Endothelial cell of umbilical vein (primary cell): ENCODE results near the gene CD48. TPM values are rescaled to one million over a fixed set of nuclear protein-coding genes. Genes with fewer than 3 reads are reported as not detected.

Experiments
- BruUV-seq: library from RNA; stranded (reverse); fragments of 400-500 nt; replicated peaks from 2 replicates; lab custom pipeline; 2021; lab: Mats Ljungman, UMichigan
- CTCF ChIA-PET: fragments of 300-600, 350-600 bp; sonication (Branson Sonifier 250); formaldehyde crosslinking; loops from one replicate; lab custom pipeline; 2021; ENCODE audit warnings: antibody characterized with exemption, inconsistent platforms; lab: Charles Lee
- POLR2A ChIA-PET: fragments of 300-600, 350-600 bp; sonication (Branson Sonifier 250); formaldehyde crosslinking; loops from one replicate; lab custom pipeline; 2021; ENCODE audit warnings: antibody characterized with exemption, inconsistent platforms; lab: Charles Lee
- DNase-seq: peaks from one replicate; pipeline ENCODE4 v3.0.0-alpha.2; 2011; ENCODE audit warnings: low read depth, low spot score
- FAIRE-seq: peaks from 2 replicates; lab custom pipeline; 2011; peaks lifted over from hg19 to GRCh38; lab: Jason Lieb, UNC
- H2AFZ ChIP-seq: 2 replicates; pipeline ENCODE4 v1.6.0; 2012; ENCODE audit warnings: low read depth, low read length, control low read depth, inconsistent platforms
- H3K27ac ChIP-seq: 2 replicates; pipeline ENCODE4 v1.5.1; 2011; ENCODE audit warnings: low read depth, mild to moderate bottlenecking, control low read depth, low read length, moderate library complexity; ENCODE audit not compliant: insufficient read depth
- H3K27me3 ChIP-seq, 2 experiments: 2 replicates each; pipeline versions ENCODE4 v1.6.0 to v1.6.1; 2011; ENCODE audit warnings: low read length in 2 of 2, mixed read lengths in 1 of 2; ENCODE audit not compliant: control insufficient read depth in 2 of 2, insufficient read depth in 2 of 2
- H3K36me3 ChIP-seq, 2 experiments: 2 replicates in 1 of 2; 3 replicates in 1 of 2; pipeline ENCODE4 v1.5.1; 2011; ENCODE audit warnings: low read length in 2 of 2, mild to moderate bottlenecking in 1 of 2, moderate library complexity in 1 of 2; ENCODE audit not compliant: control insufficient read depth in 2 of 2, insufficient read depth in 2 of 2; ENCODE audit errors: extremely low read depth in 1 of 2
- H3K4me1 ChIP-seq: 3 replicates; pipeline ENCODE4 v1.5.1; 2011; ENCODE audit warnings: mild to moderate bottlenecking, low read length; ENCODE audit not compliant: control insufficient read depth, insufficient read depth; ENCODE audit errors: extremely low read depth
- H3K4me2 ChIP-seq: 2 replicates; pipeline ENCODE4 v1.6.1; 2011; ENCODE audit warnings: low read length, control low read depth, mixed read lengths; ENCODE audit not compliant: insufficient read depth
- H3K4me3 ChIP-seq, 3 experiments: fragments of 200-600 bp in 1 of 3; sonication (generic), shearing (Covaris generic) in 1 of 3; replicated peaks in 1 of 3; 2 replicates each; pipeline ENCODE4 v1.5.1; 2011 to 2016; ENCODE audit warnings: control low read depth in 3 of 3, low read length in 3 of 3, mild to moderate bottlenecking in 2 of 3, inconsistent platforms in 1 of 3, low read depth in 1 of 3, moderate library complexity in 1 of 3; ENCODE audit not compliant: insufficient read depth in 1 of 3
- H3K79me2 ChIP-seq: 2 replicates; pipeline ENCODE4 v1.6.0; 2012; ENCODE audit warnings: low read length, inconsistent platforms; ENCODE audit not compliant: control insufficient read depth, insufficient read depth
- H3K9ac ChIP-seq: replicated peaks from 2 replicates; pipeline ENCODE3; 2011; ENCODE audit warnings: low read length, control low read depth; ENCODE audit not compliant: insufficient read depth; ENCODE audit errors: extremely low read depth
- H3K9me1 ChIP-seq: replicated peaks from 3 replicates; pipeline ENCODE4 v1.6.0; 2011; ENCODE audit warnings: mild to moderate bottlenecking, low read length; ENCODE audit not compliant: control insufficient read depth, insufficient read depth; ENCODE audit errors: extremely low read depth
- H3K9me3 ChIP-seq: replicated peaks from 2 replicates; pipeline ENCODE4 v1.5.1; 2012; ENCODE audit warnings: low read length, inconsistent platforms; ENCODE audit not compliant: control insufficient read depth, insufficient read depth
- H4K20me1 ChIP-seq: replicated peaks from 2 replicates; pipeline ENCODE3; 2011; ENCODE audit warnings: mild to moderate bottlenecking, low read length; ENCODE audit not compliant: control insufficient read depth, insufficient read depth; ENCODE audit errors: extremely low read depth
- CTCF ChIP-seq, 2 donors: IDR thresholded peaks; 1 replicate in 1 of 2; 2 replicates in 1 of 2; pipeline ENCODE4 v1.5.1; 2011; ENCODE audit warnings: low read length in 2 of 2, mild to moderate bottlenecking in 2 of 2, moderate library complexity in 2 of 2, control low read depth in 1 of 2, inconsistent platforms in 1 of 2, low read depth in 1 of 2; ENCODE audit not compliant: insufficient read depth in 1 of 2; ENCODE audit errors: extremely low read depth in 1 of 2
- EZH2 ChIP-seq: IDR thresholded peaks from 2 replicates; pipeline ENCODE4 v1.6.1; 2012; ENCODE audit warnings: borderline replicate concordance, low read depth, mild to moderate bottlenecking, moderate library complexity, low read length, inconsistent platforms; ENCODE audit not compliant: severe bottlenecking
- FOS ChIP-seq: IDR thresholded peaks from 2 replicates; pipeline ENCODE4 v1.6.1; 2011; ENCODE audit warnings: mild to moderate bottlenecking, low read length, moderate library complexity, borderline replicate concordance; ENCODE audit not compliant: insufficient read depth
- GATA2 ChIP-seq: IDR thresholded peaks from 2 replicates; pipeline ENCODE4 v1.7.0; 2011; ENCODE audit warnings: low read depth, mild to moderate bottlenecking, moderate library complexity, mixed read lengths, low read length; ENCODE audit not compliant: insufficient read length, insufficient read depth
- JUN ChIP-seq: IDR thresholded peaks from 2 replicates; pipeline ENCODE4 v1.6.1; 2011; ENCODE audit warnings: borderline replicate concordance, low read depth; ENCODE audit not compliant: insufficient read length, insufficient read depth
- MYC ChIP-seq: IDR thresholded peaks from one replicate; pipeline ENCODE4 v1.6.1; 2011; ENCODE audit warnings: mild to moderate bottlenecking, low read depth, low read length
- POLR2A ChIP-seq: IDR thresholded peaks from 2 replicates; pipeline ENCODE4 v1.6.1; 2012; ENCODE audit warnings: low read depth, mild to moderate bottlenecking, control low read depth, low read length
- POLR2AphosphoS5 ChIP-seq: IDR thresholded peaks from 2 replicates; pipeline ENCODE4 v1.6.1; 2012; ENCODE audit warnings: low read depth, mild to moderate bottlenecking, control low read depth, low read length, moderate library complexity; ENCODE audit not compliant: insufficient read depth
- dilution Hi-C: fragments of 300-500 bp; cut with MboI; formaldehyde crosslinking; loops from one replicate; pipeline ENCODE4 v1.15.0; 2019; ENCODE audit warnings: low sequenced_read_pairs; ENCODE audit not compliant: extremely low pct_ligation_motif_present
- intact Hi-C: fragments of 100-400 bp; cut with micrococcal nuclease; formaldehyde crosslinking; loops from one replicate; pipeline ENCODE4 v1.10.0; 2022
- polyA plus RNA-seq, 4 experiments: library from polyadenylated mRNA; depleted of rRNA in 3 of 4; stranded (reverse) in 3 of 4; unstranded in 1 of 4; fragments of >200 nt; gene quantifications; 2 replicates each; pipeline versions ENCODE4 v1.2.1 to v1.2.3, GENCODE V29; 2011 to 2012; ENCODE audit warnings: missing spikeins in 1 of 4
- total RNA-seq: library from RNA; stranded (reverse); gene quantifications from 2 replicates; pipeline ENCODE4 v1.2.3, GENCODE V29; 2021
- TF ChIP-seq, protein P1 (sequence below): IDR thresholded peaks from 2 replicates; pipeline ENCODE4 v1.6.1; 2011; ENCODE audit not compliant: insufficient read depth, insufficient read length

The CD48 gene
- total and polyA plus RNA-seq, 2 donors (not counting 3 experiments of a cell fraction or from before 2014, with no cell fraction given) = not detected

DNA sequence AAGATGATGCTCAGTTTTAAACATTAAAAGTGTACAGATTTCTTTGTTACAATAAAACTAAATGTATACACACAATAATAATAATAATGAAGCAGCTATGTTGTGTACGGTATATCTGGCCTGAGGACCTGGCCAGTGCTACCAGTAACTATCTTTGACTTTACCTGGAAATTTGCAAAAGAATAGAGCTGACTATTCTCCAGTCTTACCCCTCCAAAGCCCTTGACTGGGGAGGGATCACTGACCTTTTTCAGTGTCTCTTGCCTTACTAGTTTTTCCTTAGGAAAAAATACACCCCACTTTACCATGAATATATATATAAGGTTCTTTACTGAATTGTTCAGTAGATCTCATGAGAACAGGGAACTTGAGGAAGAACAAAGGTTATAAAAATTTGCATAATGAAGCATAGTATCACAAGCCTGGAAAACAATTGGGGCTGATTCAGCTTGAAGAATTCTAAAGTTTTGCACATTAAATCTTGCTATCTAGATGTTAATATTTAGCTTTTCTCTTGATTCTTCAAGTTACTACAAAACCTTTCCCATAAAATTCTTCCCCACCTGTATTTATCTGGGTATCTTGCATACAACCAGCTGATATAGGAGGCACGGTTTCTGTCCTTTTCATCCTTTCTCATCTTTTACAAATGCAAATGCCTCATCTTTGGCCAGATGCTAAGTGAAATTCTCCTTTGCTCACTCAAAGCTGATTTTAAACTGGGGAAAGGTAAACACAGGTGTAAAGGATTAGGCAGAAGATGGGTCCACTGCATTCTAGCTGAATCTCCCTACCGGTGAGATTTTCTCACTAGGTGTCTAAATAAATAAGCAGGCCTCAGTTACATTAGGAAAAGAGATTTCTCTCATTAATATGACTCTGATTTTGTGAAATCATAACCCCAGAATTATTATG, 39.8 kb downstream of the CD48 start:
- H2AFZ ChIP-seq = no peak overlapping the region
- H3K27me3 ChIP-seq = peaks cover 0 to 3% of the 10 kb centered on the region in 2 experiments
- no peaks in the 10 kb centered on the region for H3K4me1 ChIP-seq
- ChIA-PET CTCF (no interaction called here), POLR2A (no interaction called here)
- H3K36me3 ChIP-seq = no peaks in the 10 kb centered on the region
- DNase-seq = no peak
- no peaks in the 10 kb centered on the region for H3K9me1 ChIP-seq
- no peaks in the 10 kb centered on the region for H4K20me1 ChIP-seq
- intact Hi-C loops = no loop called here
- no peaks in the 10 kb centered on the region for H3K9me3 ChIP-seq
- no peak overlapping the region for H3K9ac ChIP-seq
- no TSS peak for BruUV-seq
- H3K79me2 ChIP-seq = no peaks in the 10 kb centered on the region
- dilution Hi-C loops = no loop called here
- no peak overlapping the region for H3K4me2 ChIP-seq
- no peak overlapping the region for H3K27ac ChIP-seq
- no peak for FAIRE-seq
- no peak for TF ChIP-seq MYC
- TF ChIP-seq, protein P1, sequence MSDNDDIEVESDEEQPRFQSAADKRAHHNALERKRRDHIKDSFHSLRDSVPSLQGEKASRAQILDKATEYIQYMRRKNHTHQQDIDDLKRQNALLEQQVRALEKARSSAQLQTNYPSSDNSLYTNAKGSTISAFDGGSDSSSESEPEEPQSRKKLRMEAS = no peak
- TF ChIP-seq POLR2AphosphoS5 = no peak
- TF ChIP-seq FOS = no peak
- no peak for TF ChIP-seq CTCF (IDR thresholded peaks at IDR 0.05; ENCODE audit: extremely low read depth in 1 of 2, insufficient read depth in 1 of 2, low read depth in 1 of 2, low read length in 2 of 2)
- TF ChIP-seq POLR2A = no peak
- no peak for TF ChIP-seq GATA2
- no peak for TF ChIP-seq JUN
- no peak for TF ChIP-seq EZH2
- no peak overlapping the region for H3K4me3 ChIP-seq
